ENCODE data around the gene TENM4.
"Not testable (repeated sequence)": the region's sequence is repeated elsewhere in the genome, so short reads cannot be mapped to it uniquely, and the experiment has no call there.

Gene TENM4

GRCh38 chr11:78995171-78995570 lies 445.7 kb downstream of the TENM4 start:
- DNase-seq: no peak

- no peak for DNase-seq
Measured at GRCh38 chr11:78993802-78994430, 446.9 kb downstream of the TENM4 start.

DNA sequence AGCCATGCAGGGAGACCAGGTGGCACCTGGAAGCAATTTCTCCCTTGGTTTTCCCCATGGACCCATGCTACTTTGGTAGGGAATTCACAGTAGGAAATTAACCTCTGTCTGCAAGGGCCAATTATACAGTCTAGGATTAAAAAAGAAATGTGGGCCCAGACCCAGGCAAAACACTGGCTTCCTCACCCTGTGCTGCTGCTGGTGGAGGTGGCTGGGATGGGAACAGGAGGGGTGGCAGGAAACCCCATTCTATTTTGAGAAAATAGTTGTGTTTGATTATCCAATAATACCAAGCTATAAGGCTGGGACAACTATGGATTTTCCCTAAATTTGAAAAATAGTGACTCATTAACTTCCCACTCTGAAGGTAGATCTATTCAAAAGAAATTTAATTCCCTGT lies 449.1 kb downstream of the TENM4 start:
- DNase-seq: no peak

DNA sequence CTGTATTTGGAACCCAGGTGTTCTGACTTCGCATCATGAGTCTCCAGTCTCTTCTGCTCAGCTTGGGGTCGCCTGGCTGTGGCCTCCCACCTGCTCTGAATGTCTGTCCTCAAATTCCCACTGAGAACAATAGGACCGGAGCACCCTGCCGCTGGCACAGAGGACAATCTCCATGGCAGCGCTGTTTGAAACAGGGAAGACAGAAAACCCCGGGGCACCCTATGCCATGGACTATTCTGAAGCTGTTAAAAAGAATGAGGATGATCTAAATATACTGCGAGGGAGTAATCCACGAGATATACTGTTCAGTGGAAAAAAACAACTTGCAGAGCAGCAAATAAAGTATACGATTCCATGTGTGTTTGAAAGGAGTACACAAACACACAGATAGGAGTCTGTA lies 450.6 kb downstream of the TENM4 start:
- DNase-seq: no peak

- DNase-seq: no peak
Measured at GRCh38 chr11:78987748-78988147, 453.1 kb downstream of the TENM4 start.

GRCh38 chr11:78986305-78986704 lies 454.5 kb downstream of the TENM4 start:
- DNase-seq: no peak

GRCh38 chr11:78985663-78986062 lies 455.2 kb downstream of the TENM4 start:
- DNase-seq: no peak

- DNase-seq: no peak
Measured at GRCh38 chr11:78982473-78982872, 458.4 kb downstream of the TENM4 start.

DNA sequence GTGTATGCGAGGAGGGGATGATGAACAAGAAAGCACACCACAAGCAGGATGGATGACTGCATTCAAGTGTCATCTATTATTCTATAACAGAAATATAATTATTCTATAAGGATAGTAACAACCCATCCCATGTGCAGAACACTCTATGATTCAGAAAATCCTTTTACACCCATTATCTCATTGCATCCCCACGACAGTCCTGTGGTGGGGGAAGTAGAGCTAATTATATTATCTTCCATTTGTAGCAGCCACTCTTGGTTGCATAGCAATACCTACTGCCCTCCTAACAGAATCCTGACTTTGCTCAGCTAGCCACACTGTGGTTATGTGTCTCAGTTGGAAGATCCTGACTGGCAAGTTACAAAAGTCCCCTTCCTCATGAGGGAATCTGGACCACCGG lies 459.7 kb downstream of the TENM4 start:
- DNase-seq: no peak

DNA sequence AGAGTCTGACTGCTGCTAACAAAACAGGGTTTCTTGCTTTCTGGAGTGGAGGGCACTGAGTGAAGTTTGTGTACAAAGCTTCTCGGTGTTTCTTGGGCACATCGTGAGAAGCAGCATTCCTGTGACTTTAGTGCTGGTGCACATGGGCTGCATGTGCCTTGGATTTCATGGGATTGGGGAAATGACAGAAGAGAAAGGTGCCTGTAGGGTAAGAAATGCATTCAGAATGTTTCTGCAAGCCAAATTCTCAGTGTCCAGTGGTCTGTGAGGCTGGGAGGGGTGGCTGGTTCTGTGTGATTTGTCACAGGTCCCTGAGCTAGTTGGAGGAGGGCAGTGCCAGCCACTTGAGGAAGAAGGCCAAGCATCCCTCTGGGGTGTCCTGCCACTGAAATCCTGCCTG lies 462.0 kb downstream of the TENM4 start:
- no peak for DNase-seq

DNA sequence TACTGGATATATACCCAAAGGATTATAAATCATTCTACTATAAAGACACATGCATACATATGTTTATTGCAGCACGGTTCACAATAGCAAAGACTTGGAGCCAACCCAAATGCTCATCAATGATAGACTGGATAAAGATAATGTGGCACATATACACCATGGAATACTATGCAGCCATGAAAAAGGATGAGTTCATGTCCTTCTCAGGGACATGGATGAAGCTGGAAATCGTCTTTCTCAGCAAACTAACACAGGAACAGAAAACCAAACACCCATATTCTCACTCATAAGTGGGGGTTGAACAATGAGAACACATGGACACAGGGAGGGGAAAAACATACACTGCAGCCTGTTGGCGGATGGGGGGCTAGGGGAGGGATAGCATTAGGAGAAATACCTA lies 463.0 kb downstream of the TENM4 start:
- not testable (repeated sequence) for DNase-seq

- DNase-seq: no peak
Measured at GRCh38 chr11:78977009-78977408, 463.8 kb downstream of the TENM4 start.

DNA sequence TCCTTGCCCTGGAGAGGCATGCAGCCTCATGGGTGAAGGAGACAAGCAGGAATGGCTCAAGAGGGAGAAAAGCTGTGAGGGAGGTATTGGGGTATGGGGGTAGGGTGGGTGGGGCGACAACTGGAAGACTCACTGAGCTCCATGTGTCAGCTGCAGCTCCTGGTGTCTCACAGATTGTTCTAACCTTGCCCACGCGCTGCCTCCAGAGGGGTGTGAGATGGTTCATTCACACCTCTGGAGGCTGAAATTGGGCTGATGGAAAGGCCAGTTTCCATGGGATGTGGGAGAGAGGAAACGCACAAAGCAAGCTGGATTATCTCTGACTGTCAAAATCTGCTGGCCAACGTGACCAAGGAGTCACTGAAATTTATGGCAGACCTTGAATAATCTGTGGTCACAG lies 465.7 kb downstream of the TENM4 start:
- no peak for DNase-seq

DNA sequence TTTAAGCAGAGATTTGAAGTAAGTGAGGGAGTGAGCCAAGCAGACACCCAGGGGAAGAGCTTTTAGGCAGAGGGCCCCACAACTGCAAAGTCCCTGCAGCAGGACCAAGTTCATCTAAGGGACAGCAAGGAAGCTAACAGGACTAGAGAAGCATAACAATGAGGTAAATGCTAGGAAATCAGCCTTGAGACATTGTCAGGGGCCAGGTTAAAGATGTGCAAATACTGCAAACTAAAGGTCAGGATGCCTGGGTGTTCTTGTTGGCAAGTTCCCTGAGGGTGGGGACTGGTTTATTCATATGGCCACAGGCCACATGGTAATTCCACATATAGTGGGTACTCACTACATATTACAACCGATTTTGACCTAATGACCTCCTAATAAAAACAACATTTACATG lies 467.0 kb downstream of the TENM4 start:
- DNase-seq: no peak

DNA sequence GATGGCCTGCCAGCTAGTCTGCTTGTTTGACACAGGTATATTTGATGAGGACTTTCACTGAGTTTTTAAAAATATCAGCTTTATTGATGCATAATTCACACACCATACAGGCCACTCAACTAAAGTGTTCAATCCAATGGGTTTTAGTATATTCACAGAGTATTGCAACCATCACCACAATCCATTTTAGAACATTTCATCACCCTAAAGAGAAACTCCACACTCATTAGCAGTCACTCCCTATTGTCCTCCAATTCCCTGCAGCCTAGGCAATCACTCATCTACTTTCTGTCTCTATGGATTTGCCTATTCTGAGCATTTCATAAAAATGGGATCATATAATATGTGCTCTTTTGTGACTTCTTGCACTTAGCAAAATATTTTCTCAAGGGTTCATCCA lies 468.2 kb downstream of the TENM4 start:
- DNase-seq: no peak

DNA sequence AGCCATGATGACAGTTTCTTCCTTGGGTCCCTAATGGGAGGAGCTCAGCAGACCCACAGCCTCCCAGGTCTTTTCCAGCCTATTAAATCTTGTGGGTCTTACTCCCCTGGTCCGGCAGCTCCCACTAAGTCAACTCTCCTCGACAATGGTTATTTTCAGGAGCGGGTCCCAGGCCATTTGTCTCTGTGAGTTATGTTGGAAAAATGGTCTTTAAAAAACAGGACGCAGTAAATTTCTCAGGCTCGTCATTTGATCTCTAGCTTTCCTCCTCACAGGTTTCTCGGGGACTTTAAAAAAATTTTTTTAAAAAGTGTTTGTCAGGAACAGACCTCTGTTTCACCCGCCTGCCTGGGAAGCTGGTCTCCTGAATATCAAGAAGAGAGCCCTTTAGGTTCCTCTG lies 468.7 kb downstream of the TENM4 start:
- no peak for DNase-seq

DNA sequence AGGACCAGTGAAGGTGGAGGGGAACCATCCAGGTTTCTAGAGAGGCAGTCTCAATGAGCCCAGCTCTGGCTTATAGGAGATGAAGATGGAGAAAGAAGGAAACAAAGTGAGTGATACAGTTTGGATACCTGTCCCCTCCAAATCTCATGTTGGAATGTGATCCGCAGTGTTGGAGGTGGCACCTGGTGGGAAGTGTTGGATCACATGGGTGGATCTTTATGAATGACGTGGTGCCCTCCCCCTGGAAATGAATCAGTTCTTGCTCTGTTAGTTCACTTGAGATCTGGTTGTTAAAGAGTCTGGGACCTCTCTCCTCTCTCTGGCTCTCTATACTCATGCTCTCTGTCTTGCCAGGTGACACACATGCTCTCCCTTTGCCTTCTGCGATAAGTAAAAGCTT lies 473.0 kb downstream of the TENM4 start:
- DNase-seq: no peak

- DNase-seq: no peak
Measured at GRCh38 chr11:78965432-78965831, 475.4 kb downstream of the TENM4 start.

DNA sequence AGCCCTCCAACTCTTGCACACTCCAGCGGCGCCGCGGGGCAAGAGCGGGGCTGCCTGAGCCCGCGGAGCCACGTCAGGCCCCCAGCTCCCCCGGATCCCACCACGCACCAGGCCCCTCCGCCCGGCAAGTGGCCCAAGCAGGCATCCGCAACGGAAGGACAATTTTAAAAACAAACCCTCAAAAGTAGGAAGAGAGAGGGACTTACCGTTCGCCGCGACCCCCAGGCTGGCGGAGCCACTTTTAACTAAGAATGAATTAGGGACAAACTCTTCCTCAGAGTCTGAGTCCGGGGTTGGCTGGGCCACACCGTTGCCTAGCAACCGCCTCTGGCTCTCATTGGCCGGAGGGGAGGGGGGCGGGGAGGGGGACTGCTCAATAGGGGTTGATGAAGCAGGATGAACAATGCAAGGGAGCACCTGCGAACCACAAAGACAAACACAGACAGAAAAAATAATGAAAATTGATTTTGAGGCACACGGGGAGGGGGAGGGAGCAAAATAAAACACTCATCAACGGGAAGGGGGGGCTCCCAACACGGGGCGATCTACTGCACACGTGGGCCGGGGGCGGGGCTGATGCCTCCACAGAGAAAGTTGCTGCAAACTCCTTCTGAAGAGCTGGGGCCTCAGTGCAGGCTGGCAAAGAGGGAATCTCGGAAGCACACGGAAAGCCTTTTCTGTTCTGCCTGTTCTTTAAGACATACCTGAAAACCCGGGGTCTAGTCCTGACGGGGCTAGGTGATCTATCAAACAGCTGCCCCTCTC lies 478.7 kb downstream of the TENM4 start:
- no peak for DNase-seq

- DNase-seq: no peak
Measured at GRCh38 chr11:78961247-78961646, 479.6 kb downstream of the TENM4 start.

DNA sequence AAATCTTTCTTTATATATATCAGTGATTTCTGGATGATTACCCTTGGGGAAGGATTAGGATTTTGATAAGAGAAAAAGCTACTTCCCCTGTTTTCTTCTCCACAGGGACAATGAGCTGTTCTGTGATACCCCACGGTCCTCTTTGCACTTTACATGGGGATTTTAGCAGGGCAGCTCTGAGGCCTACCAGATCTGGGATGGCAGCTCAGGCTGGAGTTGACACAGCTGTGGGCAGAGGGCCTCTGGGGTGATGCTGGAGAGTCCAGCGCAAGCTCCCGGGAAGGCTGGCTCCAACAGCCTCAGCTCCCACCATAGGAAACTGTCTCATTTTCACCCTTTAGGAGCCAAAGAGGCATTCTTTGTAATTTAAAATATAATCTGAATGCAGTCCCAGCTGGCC lies 482.4 kb downstream of the TENM4 start:
- no peak for DNase-seq

GRCh38 chr11:78957476-78958245 lies 483.2 kb downstream of the TENM4 start:
- no peak for DNase-seq

DNA sequence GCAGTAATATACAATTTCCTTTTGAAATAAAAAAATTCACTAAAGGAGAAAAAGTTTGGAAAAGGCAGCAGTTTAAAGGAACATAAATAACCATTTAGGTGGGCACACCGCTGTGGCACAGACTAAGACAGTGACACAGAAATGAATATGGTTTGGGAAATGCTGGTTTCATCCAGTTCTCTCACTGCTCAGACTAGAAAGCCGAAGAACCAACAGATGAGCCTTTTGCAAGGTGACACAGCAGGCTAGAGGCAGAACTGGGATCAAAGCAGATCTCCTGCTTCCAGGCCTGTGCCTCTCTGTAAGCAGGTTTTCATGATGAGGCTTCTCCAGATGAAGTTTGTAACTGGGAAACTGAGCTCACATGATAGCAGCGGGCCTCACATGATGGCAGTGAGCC lies 486.1 kb downstream of the TENM4 start:
- DNase-seq: no peak

DNA sequence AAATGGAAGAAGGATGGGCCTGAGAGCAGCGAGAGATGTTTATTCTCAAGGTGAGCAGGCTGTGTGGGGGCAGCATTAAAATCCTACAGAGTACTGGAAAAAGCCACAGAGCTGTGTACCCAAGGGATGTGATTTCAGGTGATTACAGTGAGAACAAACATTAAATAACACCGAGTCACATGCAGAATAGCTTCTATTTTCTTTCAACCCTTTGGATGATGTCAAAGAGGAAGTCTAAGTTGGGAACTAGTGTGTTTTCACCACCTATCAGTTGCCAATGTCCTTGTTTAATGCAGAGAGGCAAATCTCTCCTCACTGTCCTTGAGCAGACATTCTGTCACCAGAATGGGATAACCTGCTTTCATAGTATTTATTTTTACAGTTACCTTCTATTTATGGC lies 486.6 kb downstream of the TENM4 start:
- DNase-seq: no peak
